Ishikawa (cell line): ENCODE results near the gene PRDM12.

Experiments used
- CEBPB ChIP-seq: IDR thresholded peaks from 2 replicates; pipeline ENCODE4 v1.6.1; 2012
- EP300 ChIP-seq: IDR thresholded peaks from 2 replicates; pipeline ENCODE4 v1.6.1; 2012; ENCODE audit warnings: borderline replicate concordance
- NFIC ChIP-seq: IDR thresholded peaks from 2 replicates; pipeline ENCODE4 v1.6.1; 2012
- RAD21 ChIP-seq: IDR thresholded peaks from 2 replicates; pipeline ENCODE4 v1.6.1; 2012; ENCODE audit warnings: low read depth
- TAF1 ChIP-seq: IDR thresholded peaks from 2 replicates; pipeline ENCODE4 v1.6.1; 2012; ENCODE audit warnings: low read depth, mild to moderate bottlenecking
- TCF12 ChIP-seq: IDR thresholded peaks from 2 replicates; pipeline ENCODE4 v1.6.1; 2012; ENCODE audit warnings: low read depth
- USF1 ChIP-seq: IDR thresholded peaks from 2 replicates; pipeline ENCODE4 v1.6.1; 2012
- YY1 ChIP-seq: IDR thresholded peaks from 2 replicates; pipeline ENCODE4 v1.6.1; 2012; ENCODE audit warnings: low read depth
- ZBTB7A ChIP-seq: IDR thresholded peaks from 2 replicates; pipeline ENCODE4 v1.6.1; 2012; ENCODE audit warnings: low read depth
- TF ChIP-seq, protein P1 (sequence below): IDR thresholded peaks from 2 replicates; pipeline ENCODE4 v1.6.1; 2012; ENCODE audit warnings: low read depth, mild to moderate bottlenecking
- TF ChIP-seq, protein P2 (sequence below): IDR thresholded peaks from 2 replicates; pipeline ENCODE4 v1.6.1; 2012

- TF ChIP-seq ZBTB7A (no peak), NFIC (no peak), RAD21 (no peak), CEBPB (no peak), TAF1 (no peak), USF1 (no peak), TCF12 (no peak), EP300 (no peak), YY1 (no peak)
- TF ChIP-seq, protein P1, sequence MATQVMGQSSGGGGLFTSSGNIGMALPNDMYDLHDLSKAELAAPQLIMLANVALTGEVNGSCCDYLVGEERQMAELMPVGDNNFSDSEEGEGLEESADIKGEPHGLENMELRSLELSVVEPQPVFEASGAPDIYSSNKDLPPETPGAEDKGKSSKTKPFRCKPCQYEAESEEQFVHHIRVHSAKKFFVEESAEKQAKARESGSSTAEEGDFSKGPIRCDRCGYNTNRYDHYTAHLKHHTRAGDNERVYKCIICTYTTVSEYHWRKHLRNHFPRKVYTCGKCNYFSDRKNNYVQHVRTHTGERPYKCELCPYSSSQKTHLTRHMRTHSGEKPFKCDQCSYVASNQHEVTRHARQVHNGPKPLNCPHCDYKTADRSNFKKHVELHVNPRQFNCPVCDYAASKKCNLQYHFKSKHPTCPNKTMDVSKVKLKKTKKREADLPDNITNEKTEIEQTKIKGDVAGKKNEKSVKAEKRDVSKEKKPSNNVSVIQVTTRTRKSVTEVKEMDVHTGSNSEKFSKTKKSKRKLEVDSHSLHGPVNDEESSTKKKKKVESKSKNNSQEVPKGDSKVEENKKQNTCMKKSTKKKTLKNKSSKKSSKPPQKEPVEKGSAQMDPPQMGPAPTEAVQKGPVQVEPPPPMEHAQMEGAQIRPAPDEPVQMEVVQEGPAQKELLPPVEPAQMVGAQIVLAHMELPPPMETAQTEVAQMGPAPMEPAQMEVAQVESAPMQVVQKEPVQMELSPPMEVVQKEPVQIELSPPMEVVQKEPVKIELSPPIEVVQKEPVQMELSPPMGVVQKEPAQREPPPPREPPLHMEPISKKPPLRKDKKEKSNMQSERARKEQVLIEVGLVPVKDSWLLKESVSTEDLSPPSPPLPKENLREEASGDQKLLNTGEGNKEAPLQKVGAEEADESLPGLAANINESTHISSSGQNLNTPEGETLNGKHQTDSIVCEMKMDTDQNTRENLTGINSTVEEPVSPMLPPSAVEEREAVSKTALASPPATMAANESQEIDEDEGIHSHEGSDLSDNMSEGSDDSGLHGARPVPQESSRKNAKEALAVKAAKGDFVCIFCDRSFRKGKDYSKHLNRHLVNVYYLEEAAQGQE = no peak
- TF ChIP-seq, protein P2, sequence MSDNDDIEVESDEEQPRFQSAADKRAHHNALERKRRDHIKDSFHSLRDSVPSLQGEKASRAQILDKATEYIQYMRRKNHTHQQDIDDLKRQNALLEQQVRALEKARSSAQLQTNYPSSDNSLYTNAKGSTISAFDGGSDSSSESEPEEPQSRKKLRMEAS = no peak
These were observed 30.1 kb upstream of the PRDM12 start for GRCh38 chr9:130634191-130634768.
